Adrenal gland (tissue), 5 donors: ENCODE results near the gene HSPB2.

Experiments
- CTCF ChIP-seq, 6 experiments: fragments of 450-650 bp in 4 of 6; fragments of 200-600 bp in 2 of 6; sonication (generic) in 1 of 6; IDR thresholded peaks; 1 replicate in 5 of 6; 2 replicates in 1 of 6; pipeline versions ENCODE4 v1.5.1 to v1.8.0; 2016 to 2021; ENCODE audit warnings: antibody characterized with exemption in 6 of 6, mild to moderate bottlenecking in 2 of 6, moderate library complexity in 1 of 6
- POLR2A ChIP-seq, 2 donors: fragments of 450-650 bp; IDR thresholded peaks; one replicate each; pipeline ENCODE4 v1.6.1; 2017; ENCODE audit warnings: antibody characterized with exemption in 2 of 2, mild to moderate bottlenecking in 2 of 2, moderate library complexity in 1 of 2
- donor health status: DM: no; HTN: no; CAD: no.

- TF ChIP-seq CTCF (IDR thresholded peaks at IDR 0.05) = no peak
- no peak for TF ChIP-seq POLR2A (IDR thresholded peaks at IDR 0.05)
Observed at GRCh38 chr11:111913031-111913861, 712 bp downstream of the HSPB2 start.
